ENCODE measurements around the gene CHRND. TPM values are rescaled to one million over a fixed set of nuclear protein-coding genes. Genes with fewer than 3 reads are reported as not detected.
A peak's percentile ranks its signal among the peaks of the same experiment; 100 is the strongest.

CHRND gene
- total and polyA plus RNA-seq, 2 of the 8 experiments (the other 6 are each of a cell fraction or from before 2014, with no cell fraction given), result 0.24 TPM; not detected in 1

- Histone ChIP-seq H2BK5ac (ENCODE audit: low read depth, low read length) (no peak overlapping the region), H4K20me1 (replicated peaks in 1 of 2; ENCODE audit: control insufficient read depth in 1 of 2, insufficient read depth in 2 of 2, low read length in 2 of 2) (peaks cover 3 to 4% of the 10 kb centered on the region in 2 experiments), H3K4me2 (ENCODE audit: insufficient read depth in 1 of 2, low read depth in 2 of 2, low read length in 2 of 2) (peak overlapping the region in 1 of 2 experiments; percentile 84; a peak in 1 of 4 replicates), H3K23ac (ENCODE audit: insufficient read length) (no peak overlapping the region), H3K27me3 (replicated peaks in 1 of 4; ENCODE audit: control insufficient read depth in 3 of 4, extremely low read depth in 1 of 4, insufficient read depth in 3 of 4, low read length in 3 of 4) (peaks cover 19 to 48% (median 37%) of the 10 kb centered on the region in 4 experiments), H3K18ac (ENCODE audit: extremely low read depth, low read length) (no peak overlapping the region), H3K4me3 (ENCODE audit: extremely low read depth in 1 of 4, insufficient read depth in 2 of 4, low read depth in 3 of 4, low read length in 4 of 4) (0 out of 8 replicates have a peak overlapping the region, but pooled peaks of 1 of the 4 experiments have one; percentile 60), H3K9me3 (ENCODE audit: insufficient read depth in 2 of 2, low read depth in 1 of 2, low read length in 1 of 2) (no peaks in the 10 kb centered on the region), H4K5ac (ENCODE audit: insufficient read length, low read depth, low read length) (no peak overlapping the region), H4K8ac (ENCODE audit: extremely low read depth, insufficient read depth, low read length) (no peak overlapping the region; the same call in 1 of the 2 replicates), H3K23me2 (ENCODE audit: low read depth, low read length) (peaks cover 10% of the 10 kb centered on the region; the same call in 1 of the 2 replicates), H3K9ac (replicated peaks in 1 of 4; ENCODE audit: extremely low read depth in 1 of 4, low read depth in 3 of 4, low read length in 3 of 4) (no peak overlapping the region), H2BK12ac (ENCODE audit: low read depth, low read length) (no peak overlapping the region), H2BK120ac (replicated peaks; ENCODE audit: low read depth, low read length) (no peak overlapping the region), H3K14ac (ENCODE audit: insufficient read length) (no peak overlapping the region), H3K56ac (replicated peaks; ENCODE audit: insufficient read length, low read depth, low read length) (no peak overlapping the region), H3K79me2 (ENCODE audit: control insufficient read depth in 1 of 2, insufficient read depth in 2 of 2, low read length in 2 of 2) (no peaks in the 10 kb centered on the region), H2AK5ac (ENCODE audit: low read depth, low read length) (no peak overlapping the region), H2AFZ (ENCODE audit: low read length) (no peak overlapping the region), H2BK15ac (ENCODE audit: low read length) (no peak overlapping the region), H3K4me1 (replicated peaks in 1 of 4; ENCODE audit: control insufficient read depth in 3 of 4, insufficient read depth in 4 of 4, low read length in 3 of 4) (peaks cover 0 to 22% (median 9%) of the 10 kb centered on the region in 4 experiments; a peak in 6 of 7 replicates), H4K91ac (replicated peaks; ENCODE audit: insufficient read length, low read length) (no peak overlapping the region), H2BK20ac (ENCODE audit: low read length) (no peak overlapping the region), H3K36me3 (ENCODE audit: control insufficient read depth in 2 of 4, insufficient read depth in 4 of 4, low read length in 3 of 4) (no peaks in the 10 kb centered on the region), H3K27ac (ENCODE audit: low read depth, low read length) (no peak overlapping the region), H3K4ac (replicated peaks; ENCODE audit: insufficient read length, low read depth, low read length) (no peak overlapping the region), H3K79me1 (ENCODE audit: low read depth, low read length) (no peaks in the 10 kb centered on the region)
- DNase-seq (ENCODE audit: low read depth in 1 of 2, low spot score in 2 of 2) (no peak), FAIRE-seq (no peak)
- ChIA-PET CTCF (ENCODE audit: partially characterized antibody) (interaction anchor here (1.1 to 10.6 kb wide), 11 partner anchors 9 to 192 kb away, joined by 3 to 176 read pairs (median 13); no protein-coding TSS in a partner anchor), POLR2A (ENCODE audit: partially characterized antibody) (interaction anchor here (1.6 kb wide), 1 partner anchor 80 kb away, joined by 5 read pairs; no protein-coding TSS in a partner anchor)
- WGBS, 2 experiments (ENCODE audit: extremely low coverage in 1 of 2, insufficient coverage in 1 of 2, insufficient read length in 1 of 2, insufficient replicate concordance in 2 of 2, low coverage in 1 of 2, low lambda C conversion rate in 2 of 2, missing lambda C conversion rate in 1 of 2), result 85% methylated on average over 2 of the region's 6 CpGs; no CpG with 5 or more reads in 1 of the 2 experiments
- TF ChIP-seq SRF (IDR thresholded peaks at IDR 0.05; ENCODE audit: low read depth, low read length) (no peak), SIRT6 (IDR thresholded peaks at IDR 0.05; ENCODE audit: low read length) (no peak), CBX5 (IDR thresholded peaks at IDR 0.05; ENCODE audit: low read depth, low read length) (no peak), POLR2A (IDR thresholded peaks at IDR 0.05; ENCODE audit: control extremely low read depth in 1 of 2, low read depth in 2 of 2, low read length in 2 of 2) (no peak), BACH1 (IDR thresholded peaks at IDR 0.05; ENCODE audit: low read length) (no peak)
Measured at GRCh38 chr2:232524771-232525170, 1.2 kb upstream of the CHRND start.
